Kidney capillary endothelial cell (primary cell): ENCODE data around the gene CTNNA3.
"Not testable (repeated sequence)": the region's sequence is repeated elsewhere in the genome, so short reads cannot be mapped to it uniquely, and the experiment has no call there.

ENCODE experiments used
- DNase-seq: peaks from one replicate; pipeline ENCODE4 v3.0.0-alpha.2; 2018; ENCODE audit warnings: low spot score

CTNNA3 gene

DNA sequence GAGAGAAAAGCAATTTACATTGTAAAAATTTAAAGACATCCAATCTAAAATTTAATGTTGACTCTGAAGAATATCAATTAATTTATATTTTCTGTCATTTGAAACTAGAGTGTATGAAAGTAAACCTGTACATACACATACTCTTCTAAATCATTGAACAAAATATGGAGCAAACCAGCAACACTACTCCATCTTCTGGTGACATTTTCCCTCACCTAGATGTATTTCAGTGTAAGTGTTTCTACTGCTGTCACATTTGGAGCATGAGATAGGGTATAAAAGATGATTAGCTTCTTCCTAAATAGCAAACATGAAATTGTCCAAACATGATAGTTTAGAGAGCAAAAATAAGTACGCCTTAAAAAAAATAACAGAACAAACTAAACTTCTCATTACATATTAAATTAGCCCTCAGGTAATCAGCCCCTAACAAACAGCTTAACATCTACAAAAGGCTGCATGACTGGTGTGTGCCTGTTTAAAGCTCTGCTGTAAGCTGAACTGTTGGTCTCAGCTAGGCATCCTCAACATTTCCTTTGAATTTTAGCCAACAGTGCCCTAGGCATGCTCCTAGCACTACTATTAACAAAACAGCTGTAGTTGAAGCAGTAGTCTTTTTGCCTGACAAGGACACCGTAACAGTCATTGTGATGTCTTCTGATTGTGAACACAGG, 189.8 kb downstream of the CTNNA3 start:
- no peak for DNase-seq

DNA sequence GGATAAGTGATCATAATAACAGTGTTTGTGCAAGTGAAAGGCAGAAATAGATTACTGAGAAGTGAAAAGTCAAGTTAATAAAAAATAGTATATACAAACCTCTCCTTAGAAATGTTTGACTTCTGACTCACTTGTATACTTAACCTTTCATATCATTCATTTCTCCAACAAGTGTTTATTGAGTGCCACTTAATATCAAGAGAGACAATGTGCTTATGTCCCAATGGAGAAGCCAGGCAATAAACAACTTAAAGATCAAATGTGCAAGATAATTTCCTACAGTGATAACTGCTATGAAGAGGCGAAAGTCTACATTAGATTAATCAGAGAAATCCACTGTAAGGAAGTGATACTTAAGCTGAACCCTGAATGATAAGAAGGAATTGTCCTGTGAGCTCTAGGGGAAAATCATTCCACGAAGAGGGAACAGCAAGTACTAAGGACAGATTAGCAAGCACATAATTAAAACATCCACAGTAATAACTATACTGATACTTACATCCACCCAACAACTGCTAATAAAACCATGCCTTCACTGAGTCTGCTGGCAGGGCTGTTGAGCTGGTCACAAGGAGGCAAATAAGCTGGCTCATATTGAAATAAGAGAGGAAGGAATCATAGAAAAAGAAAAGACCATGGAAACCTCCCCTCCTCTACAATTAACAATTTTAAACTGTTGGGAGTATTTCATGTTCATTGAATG, 203.5 kb downstream of the CTNNA3 start:
- DNase-seq: no peak

DNA sequence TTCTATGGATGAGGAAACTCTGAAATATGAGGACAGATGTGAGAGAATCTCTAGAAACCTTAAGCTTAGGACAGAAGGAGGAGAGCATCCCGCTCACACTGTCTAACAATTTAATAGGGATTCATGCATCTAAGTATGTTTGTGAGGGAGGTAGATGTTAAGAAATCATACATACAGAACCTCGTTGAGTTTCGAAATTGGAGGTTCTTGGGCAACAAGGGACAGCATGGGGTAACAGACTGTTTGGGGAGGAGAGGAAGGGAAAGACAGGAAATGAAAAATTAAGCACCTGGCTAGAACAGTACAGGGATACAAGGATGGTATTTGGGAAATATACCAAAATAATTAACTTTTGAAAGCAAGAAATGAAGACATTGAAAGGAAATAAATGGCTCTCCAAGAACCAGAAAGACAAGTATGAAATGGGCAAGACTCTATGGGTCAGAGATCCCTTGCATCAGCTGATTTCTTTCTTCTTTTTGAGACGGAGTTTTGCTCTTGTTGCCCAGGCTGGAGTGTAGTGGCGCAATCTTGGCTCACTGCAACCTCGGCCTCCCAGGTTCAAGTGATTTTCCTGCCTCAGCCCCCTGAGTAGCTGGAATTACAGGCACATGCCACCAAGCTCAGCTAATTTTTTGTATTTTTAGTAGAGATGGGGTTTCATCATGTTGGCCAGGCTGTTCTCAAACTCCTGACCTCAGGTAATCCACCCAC, 207.9 kb downstream of the CTNNA3 start:
- DNase-seq: no peak

DNA sequence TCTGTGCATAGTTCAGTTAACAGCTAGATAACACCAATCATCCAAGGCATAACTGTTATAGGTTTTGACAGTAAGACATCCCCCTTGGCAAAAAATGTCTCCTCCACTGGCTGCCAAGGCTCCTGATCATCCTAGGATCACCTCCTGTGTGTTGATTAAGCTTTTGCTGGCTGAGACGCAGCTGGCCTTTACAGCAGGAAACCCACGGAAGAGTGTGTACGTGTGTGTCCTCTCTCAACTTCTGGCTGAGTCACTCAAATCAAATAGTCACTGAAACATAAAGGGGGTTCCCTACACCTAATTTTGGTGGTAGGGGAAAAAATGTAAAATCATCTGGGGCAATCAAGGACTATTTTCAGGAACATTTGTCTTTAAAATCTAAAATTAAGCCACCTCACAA, 208.8 kb downstream of the CTNNA3 start:
- DNase-seq: no peak

DNA sequence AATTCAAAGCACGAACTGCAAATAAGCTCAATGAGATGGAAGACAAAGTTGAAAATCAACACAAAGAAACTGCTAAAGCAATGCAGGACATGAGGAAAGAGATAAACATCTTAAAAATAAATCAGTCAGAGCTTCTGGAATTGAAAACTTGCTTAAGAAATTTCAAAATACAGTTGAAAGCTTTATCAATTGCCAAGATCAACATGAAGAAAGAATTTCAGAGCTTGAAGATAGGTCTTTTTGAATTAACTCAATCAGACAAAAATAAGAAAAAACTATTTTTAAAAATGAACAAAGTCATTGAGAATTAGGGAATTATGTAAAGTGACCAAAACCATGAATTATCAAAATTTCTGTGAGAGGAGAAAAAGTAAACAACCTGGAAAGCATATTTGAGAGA, 218.1 kb downstream of the CTNNA3 start:
- DNase-seq: no peak

DNA sequence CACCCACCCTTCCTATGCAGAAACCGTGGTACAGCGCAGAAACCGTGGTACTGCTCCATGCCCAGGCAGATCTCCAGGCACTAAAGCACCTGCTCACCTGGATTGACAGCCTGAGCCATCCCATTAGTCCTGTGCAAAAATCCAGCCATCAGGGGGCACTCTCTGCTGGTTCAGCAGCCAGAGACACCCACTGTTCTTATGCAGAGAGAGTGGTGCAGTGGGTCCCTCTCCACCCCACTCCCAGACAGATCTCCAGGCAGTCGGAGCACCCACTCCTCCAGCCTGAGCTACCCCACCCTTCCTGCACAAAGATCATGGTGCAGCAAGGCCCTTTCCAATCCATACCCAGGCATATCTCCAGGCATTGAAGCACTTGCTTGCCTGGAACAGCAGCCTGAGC, 219.8 kb downstream of the CTNNA3 start:
- DNase-seq: no peak

DNA sequence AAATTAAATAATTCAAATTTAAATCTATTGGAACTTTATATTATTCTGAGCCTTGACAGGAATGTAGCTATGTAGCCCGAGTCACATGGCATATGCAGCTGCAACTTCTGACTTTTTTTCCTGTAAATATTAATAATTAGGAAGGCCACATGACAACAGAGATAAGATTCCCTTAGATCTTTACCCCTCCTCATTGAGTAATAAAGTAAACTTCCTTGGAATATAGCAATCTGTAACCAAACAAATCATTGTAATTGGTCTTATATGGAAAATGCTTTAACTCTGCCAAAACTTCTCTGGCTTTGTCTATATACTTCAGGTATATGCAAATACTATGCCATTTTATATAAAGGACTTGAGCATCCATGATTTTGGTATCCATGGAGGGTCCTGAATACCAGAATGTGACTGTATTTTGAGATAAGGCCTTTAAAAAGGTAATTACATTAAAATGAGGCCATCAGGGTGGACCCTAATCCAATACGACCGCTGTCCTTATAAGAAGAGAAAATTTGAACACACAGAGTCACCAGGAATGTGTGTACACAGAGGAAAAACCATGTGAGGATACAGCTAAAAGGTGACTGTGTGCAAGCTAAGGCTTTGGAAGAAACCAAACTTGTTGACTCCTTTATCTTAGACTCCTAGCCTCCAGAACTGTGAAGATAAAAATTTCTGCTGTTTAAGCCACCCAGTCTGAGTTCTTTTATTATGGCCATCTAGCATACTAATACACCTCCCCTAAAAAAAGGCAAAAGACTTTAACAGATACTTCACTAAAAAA, 222.0 kb downstream of the CTNNA3 start:
- DNase-seq: no peak

DNA sequence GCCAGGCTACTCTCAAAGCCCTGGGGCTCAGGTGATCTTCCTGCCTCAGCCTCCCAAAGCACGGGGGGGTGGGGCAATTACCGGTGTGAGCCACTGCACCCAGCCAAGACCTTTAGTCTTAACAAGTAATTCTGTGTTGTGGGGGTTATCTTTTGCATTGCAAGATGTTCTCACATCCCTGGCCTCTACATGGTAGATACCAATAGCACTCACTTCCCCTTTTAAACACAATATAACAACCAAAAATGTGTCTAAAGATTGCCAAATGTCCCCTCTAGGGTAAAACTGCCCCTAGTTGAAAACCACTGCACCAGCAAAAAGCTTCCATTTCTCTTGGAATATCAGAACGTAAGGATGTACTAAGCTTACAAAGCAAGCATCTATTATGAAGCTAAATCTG, 225.0 kb downstream of the CTNNA3 start:
- DNase-seq: no peak

DNA sequence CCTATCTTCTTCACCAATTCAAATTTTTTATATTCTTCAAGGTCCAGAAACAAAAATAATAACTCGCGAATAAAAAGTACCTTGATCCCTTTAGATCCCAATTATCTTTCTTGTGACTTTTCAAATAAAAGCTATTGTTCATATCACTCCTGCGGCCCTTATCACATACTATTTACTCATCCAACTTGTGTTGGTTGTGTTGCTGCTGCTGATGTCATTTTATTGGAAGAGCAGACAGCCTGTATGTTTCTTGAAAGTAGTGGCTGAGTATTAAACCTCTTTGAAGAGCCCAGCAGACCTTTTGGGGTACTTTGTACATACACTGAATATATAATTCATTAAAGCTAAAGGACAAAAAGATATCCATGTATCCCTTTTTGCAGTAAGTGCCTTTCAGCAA, 231.7 kb downstream of the CTNNA3 start:
- DNase-seq: no peak

DNA sequence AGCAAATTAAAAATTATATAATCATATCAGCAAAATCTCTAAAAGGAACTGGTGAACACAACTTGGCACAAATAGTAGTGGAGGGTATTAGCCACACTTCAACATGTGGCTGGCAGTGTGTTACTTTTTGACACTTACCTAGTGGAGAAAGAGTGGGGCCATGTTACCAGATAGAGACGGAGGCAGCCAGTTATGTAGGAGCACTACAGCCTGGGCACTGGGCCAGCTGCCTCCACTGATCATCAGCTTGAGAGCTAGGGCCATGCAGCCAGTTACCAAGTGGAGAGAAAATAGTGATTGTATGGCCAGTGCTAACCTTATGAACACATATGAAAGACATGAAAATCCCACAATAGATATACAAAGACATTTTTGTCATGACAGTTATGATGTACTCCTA, 243.1 kb downstream of the CTNNA3 start:
- DNase-seq: no peak

DNA sequence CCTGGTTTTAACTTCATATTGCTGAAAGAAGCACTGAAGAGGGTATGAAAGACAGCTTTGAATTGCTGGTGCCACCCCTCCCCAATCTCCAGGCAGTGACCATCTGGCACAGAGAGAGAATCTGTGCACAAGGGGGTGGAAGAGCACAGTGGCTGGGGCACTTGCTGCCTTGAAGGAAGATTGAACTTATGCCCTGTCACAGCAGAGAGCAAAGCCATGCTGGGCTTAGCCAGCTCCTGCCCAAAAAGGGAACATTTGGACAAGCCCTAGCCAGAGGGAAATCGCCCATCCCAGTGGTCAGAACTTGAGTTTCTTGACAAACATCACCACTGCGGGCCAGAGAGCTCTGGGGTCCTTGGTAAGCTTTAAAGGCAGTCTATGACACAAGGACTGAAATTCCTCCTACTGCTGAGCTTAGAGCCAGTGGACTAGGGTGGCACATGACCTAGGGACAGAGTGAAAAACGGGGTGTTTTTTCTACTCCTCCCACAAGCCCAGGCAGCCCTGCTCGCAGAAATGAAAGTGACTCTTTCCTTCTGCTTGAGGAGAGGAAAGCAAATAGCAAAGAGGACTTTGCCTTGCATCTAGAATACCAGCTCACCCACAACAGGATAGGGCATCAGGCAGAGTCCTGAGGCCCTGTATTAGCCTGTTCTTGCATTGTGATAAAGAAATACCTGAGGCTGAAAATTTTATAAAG, 257.2 kb downstream of the CTNNA3 start:
- no peak for DNase-seq

DNA sequence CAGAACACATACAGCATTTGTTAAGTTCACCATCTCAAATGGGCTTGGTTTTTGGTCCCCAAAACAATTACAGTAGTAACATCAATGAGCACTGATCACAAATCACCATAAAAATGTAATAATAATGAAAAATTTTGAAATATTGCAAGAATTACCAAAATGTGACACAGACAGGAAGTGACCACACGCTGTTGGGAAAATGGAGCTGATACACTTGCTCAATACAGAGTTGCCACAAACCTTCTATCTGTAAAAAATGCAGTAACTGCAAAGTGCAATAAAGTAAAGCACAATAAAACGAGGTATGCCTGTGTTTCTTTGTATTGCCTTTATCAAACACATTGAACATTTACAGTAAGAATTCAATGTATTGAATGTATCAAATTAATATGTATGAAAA, 262.7 kb downstream of the CTNNA3 start:
- DNase-seq: no peak

DNA sequence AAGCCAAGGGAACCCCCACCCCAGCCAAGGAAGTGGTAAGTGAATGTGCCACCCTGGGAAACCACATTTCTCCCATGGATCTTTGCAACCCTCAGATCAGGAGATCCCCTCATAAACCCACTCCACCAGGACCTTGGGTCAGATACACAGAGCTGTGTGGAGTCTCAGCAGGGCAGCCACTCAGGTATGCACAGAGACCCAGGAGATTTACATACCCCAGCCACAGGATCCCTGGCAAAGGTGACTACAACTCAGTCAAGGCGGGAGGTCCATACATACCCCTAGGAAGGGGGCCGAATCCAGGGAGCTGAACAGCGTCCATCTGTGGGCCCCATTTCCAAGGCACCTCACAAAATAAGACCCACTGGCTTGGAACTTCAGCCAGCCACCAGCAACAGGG, 293.4 kb downstream of the CTNNA3 start:
- no peak for DNase-seq

DNA sequence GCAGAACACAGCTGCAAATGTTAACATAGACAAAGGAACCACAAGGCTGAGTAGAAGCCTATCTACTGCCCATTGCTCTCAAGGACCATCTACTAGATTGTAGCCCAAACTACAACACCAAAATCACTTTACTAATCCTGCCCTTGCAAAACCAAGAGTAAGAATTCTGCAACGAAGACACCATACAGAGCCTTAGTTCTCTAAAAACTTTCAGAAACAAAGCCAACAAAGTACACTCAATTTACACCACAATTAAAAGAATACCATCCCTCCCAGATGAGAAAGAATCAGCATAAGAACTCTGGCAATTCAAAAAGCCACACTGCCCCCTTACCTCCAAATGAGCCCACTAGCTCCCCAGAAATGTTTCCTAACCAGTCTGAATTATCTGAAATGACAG, 294.3 kb downstream of the CTNNA3 start:
- no peak for DNase-seq

DNA sequence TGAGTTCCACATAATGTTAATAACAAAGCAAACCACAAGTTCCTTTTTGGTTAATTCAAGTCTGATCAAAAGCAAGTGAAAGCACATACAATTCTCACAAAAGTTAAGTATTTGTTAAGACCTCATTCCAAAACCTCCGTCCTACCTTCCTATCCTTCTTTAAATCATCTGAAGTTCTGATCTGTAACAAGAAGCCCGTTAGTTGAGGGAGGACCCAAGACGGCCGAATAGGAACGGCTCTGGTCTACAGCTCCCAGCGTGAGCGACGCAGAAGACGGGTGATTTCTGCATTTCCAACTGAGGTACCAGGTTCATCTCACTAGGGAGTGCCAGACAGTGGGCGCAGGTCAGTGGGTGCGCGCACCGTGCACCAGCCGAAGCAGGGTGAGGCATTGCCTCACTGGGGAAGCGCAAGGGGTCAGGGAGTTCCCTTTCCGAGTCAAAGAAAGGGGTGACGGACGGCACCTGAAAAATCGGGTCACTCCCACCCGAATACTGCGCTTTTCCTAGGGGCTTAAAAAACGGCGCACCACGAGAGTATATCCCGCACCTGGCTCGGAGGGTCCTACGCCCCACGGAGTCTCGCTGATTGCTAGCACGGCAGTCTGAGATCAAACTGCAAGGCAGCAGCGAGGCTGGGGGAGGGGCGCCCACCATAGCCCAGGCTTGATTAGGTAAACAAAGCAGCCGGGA, 309.0 kb downstream of the CTNNA3 start:
- DNase-seq: not testable (repeated sequence)

DNA sequence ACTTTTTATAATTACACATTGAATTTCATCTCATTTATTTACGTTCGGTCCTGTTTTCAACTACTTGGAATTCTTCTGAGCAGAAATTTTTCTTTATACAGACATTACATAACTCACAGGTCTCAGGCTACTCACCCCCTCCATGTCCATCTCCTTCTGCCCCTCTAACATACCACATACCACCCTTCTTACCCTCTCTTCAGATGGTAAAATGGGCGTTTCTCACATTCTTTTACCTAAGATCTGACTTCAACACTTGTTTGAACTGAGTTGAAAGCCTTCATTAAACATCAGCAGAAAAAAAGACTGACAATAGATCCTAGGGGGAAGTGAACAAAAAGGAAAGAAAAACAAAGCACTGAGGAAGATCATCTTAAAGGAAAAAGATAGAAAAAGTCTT, 309.7 kb downstream of the CTNNA3 start:
- no peak for DNase-seq

DNA sequence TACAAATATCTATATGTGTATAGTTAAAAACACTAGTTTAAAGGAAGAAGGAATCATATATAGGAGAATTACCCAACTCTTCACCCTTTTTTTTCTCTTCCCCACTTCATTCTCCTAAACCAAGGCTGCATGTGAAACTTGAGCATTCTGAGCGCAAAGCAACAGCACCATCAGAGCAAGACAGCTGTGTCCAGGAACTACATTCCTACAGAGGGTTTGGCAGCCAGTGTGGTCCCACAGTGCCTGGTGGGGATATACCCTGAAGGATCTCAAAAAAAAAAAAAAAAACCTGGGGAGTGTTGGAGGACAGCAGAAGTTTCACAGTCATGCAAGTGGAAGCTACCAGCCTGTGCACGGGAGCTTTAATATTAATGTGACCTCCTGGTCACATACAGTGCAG, 310.4 kb downstream of the CTNNA3 start:
- DNase-seq: no peak

DNA sequence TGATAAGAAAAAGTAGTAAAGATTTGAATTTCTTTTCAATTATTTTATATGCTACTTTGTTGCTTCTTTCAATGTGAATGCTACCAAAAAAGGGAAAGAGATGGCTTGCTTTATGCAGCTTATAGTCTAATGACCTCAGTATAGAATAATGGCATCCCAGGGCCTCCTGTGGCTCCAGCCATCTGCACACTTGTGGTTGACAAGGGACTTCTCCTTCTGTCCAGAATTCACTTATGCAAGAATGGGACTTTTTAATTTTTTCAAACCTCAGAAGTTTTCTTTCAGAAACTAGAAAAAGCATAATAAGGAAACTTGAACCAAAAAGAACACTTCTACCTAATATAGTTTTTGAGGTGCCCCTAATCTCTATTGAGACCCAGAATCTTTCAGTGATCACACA, 310.9 kb downstream of the CTNNA3 start:
- no peak for DNase-seq

DNA sequence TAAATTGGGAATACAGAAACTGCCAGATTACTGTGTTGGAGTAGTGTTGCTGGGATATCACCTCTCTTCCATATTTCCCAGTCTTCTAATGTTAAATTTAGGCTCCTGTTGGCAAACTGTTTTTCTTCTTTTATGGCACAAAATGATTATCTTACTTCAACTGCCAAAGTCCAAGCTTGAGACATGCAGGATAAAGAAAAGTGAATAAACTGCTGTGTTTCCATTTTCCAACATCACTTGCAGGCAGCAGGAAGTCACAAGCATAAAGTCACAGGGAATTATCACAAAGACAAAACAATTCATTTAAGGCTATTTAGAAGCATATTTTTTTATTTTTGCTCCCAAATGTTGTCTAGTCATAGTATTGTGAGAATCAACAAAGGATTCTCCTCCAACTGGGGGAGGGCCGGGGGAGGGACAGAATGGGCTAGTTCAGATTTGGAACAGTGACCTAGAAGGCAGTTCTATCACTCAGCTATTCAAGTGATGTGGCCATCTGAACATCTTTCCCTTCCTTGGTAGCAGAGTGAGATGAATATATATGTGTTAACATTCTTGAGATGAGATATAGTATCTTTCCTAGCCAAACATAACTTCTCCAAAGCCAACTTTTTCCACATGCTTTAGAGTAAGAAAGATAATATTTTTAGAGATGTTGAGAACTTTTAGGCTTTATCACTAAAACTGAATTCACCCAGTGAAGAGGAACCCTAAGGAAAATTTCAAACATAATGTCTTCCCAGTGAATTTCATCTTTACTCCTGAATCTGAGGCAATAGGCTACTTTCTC, 364.7 kb downstream of the CTNNA3 start:
- no peak for DNase-seq
